GM19099 (cell line): ENCODE results near the gene PGS1.

Experiments used
- POLR2A ChIP-seq: IDR thresholded peaks from 3 replicates; pipeline ENCODE4 v1.6.1; 2011; ENCODE audit warnings: low read depth; ENCODE audit not compliant: insufficient read length; ENCODE audit errors: extremely low read depth

Gene PGS1

GRCh38 chr17:78417531-78417909 lies 39.1 kb downstream of the PGS1 start:
- no peak for TF ChIP-seq POLR2A

- no peak for TF ChIP-seq POLR2A
Measured at GRCh38 chr17:78418326-78419026, 40.0 kb downstream of the PGS1 start.

GRCh38 chr17:78419970-78420815 lies 41.7 kb downstream of the PGS1 start:
- TF ChIP-seq POLR2A, result no peak

GRCh38 chr17:78421084-78421533 lies 42.7 kb downstream of the PGS1 start:
- no peak for TF ChIP-seq POLR2A

GRCh38 chr17:78421534-78422266 lies 43.3 kb downstream of the PGS1 start:
- no peak for TF ChIP-seq POLR2A

GRCh38 chr17:78422267-78422605 lies 43.8 kb downstream of the PGS1 start:
- TF ChIP-seq POLR2A, result no peak

- no peak for TF ChIP-seq POLR2A
Measured at GRCh38 chr17:78422872-78423588, 44.6 kb downstream of the PGS1 start.

- no peak for TF ChIP-seq POLR2A
Measured at GRCh38 chr17:78423961-78424675, 45.7 kb downstream of the PGS1 start.

- no peak for TF ChIP-seq POLR2A
Measured at GRCh38 chr17:78425429-78425828, 47.0 kb downstream of the PGS1 start.

GRCh38 chr17:78426293-78426879 lies 47.9 kb downstream of the PGS1 start:
- no peak for TF ChIP-seq POLR2A

GRCh38 chr17:78427140-78427539 lies 48.7 kb downstream of the PGS1 start:
- no peak for TF ChIP-seq POLR2A

- no peak for TF ChIP-seq POLR2A
Measured at GRCh38 chr17:78428025-78428575, 49.7 kb downstream of the PGS1 start.

- no peak for TF ChIP-seq POLR2A
Measured at GRCh38 chr17:78428836-78429617, 50.6 kb downstream of the PGS1 start.

GRCh38 chr17:78429618-78429995 lies 51.2 kb downstream of the PGS1 start:
- no peak for TF ChIP-seq POLR2A
